Inflammatory macrophage treated with lipopolysaccharide for 4 hours (primary cell): ENCODE measurements around the gene C1R.

Source experiments
- DNase-seq: peaks from one replicate; pipeline ENCODE4 v3.0.0-alpha.2; 2020

Gene C1R

GRCh38 chr12:7096006-7096932 lies 4.0 kb upstream of the C1R start:
- no peak for DNase-seq

- DNase-seq: no peak
Observed at GRCh38 chr12:7093892-7094291, 1.6 kb upstream of the C1R start.

GRCh38 chr12:7093486-7093885 lies 1.2 kb upstream of the C1R start:
- DNase-seq: no peak

GRCh38 chr12:7092986-7093460 lies 778 bp upstream of the C1R start:
- no peak for DNase-seq

- DNase-seq: no peak
Observed at GRCh38 chr12:7091660-7092228, 501 bp downstream of the C1R start.

- no peak for DNase-seq
Observed at GRCh38 chr12:7091171-7091570, 1.1 kb downstream of the C1R start.

- DNase-seq: no peak
Observed at GRCh38 chr12:7090222-7090998, 1.8 kb downstream of the C1R start.

GRCh38 chr12:7089196-7089871 lies 2.9 kb downstream of the C1R start:
- no peak for DNase-seq

GRCh38 chr12:7083125-7083524 lies 9.1 kb downstream of the C1R start:
- no peak for DNase-seq

GRCh38 chr12:7081037-7081436 lies 11.2 kb downstream of the C1R start:
- no peak for DNase-seq

- DNase-seq: no peak
Observed at GRCh38 chr12:7079826-7080125, 12.5 kb downstream of the C1R start.

GRCh38 chr12:7078163-7078562 lies 14.1 kb downstream of the C1R start:
- no peak for DNase-seq

- no peak for DNase-seq
Observed at GRCh38 chr12:7076493-7076892, 15.8 kb downstream of the C1R start.

GRCh38 chr12:7075939-7076338 lies 16.3 kb downstream of the C1R start:
- no peak for DNase-seq

- no peak for DNase-seq
Observed at GRCh38 chr12:7075518-7075917, 16.7 kb downstream of the C1R start.

- no peak for DNase-seq
Observed at GRCh38 chr12:7073946-7074345, 18.3 kb downstream of the C1R start.

- DNase-seq: no peak
Observed at GRCh38 chr12:7072554-7072953, 19.7 kb downstream of the C1R start.

GRCh38 chr12:7072035-7072434 lies 20.2 kb downstream of the C1R start:
- DNase-seq: no peak

GRCh38 chr12:7069386-7069785 lies 22.9 kb downstream of the C1R start:
- DNase-seq: no peak

- no peak for DNase-seq
Observed at GRCh38 chr12:7068994-7069346, 23.3 kb downstream of the C1R start.

GRCh38 chr12:7068240-7068993 lies 23.8 kb downstream of the C1R start:
- no peak for DNase-seq

GRCh38 chr12:7067096-7067495 lies 25.1 kb downstream of the C1R start:
- DNase-seq: no peak

GRCh38 chr12:7066596-7066995 lies 25.6 kb downstream of the C1R start:
- DNase-seq: no peak
